SW 1271 (cell line): Measurements from ENCODE around the gene TPRN.

Experiments
- DNase-seq, 2 experiments: peaks; one replicate each; lab custom pipeline; 2025; lab: John Stamatoyannopoulos, UW

The TPRN gene

DNA sequence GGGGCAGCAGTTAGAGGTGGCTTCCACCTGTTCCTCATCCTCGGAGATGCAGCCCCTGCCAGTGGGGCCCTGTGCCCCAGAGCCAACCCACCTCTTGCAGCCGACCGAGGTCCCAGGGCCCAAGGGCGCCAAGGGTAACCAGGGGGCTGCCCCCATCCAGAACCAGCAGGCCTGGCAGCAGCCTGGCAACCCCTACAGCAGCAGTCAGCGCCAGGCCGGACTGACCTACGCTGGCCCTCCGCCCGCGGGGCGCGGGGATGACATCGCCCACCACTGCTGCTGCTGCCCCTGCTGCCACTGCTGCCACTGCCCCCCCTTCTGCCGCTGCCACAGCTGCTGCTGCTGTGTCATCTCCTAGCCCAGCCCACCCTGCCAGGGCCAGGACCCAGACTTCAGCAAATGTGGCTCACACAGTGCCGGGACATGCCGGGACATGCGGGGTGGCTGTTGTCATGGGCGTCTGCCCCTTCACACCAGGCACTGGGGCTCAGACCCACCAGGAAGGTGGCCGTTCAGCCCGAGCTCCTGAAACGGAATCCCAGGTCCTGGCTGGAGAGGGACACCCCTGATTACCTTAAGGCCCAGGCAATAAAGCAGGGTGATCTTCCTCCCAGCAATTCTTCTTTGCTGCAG, 25.3 kb upstream of the TPRN start:
- DNase-seq = no peak

DNA sequence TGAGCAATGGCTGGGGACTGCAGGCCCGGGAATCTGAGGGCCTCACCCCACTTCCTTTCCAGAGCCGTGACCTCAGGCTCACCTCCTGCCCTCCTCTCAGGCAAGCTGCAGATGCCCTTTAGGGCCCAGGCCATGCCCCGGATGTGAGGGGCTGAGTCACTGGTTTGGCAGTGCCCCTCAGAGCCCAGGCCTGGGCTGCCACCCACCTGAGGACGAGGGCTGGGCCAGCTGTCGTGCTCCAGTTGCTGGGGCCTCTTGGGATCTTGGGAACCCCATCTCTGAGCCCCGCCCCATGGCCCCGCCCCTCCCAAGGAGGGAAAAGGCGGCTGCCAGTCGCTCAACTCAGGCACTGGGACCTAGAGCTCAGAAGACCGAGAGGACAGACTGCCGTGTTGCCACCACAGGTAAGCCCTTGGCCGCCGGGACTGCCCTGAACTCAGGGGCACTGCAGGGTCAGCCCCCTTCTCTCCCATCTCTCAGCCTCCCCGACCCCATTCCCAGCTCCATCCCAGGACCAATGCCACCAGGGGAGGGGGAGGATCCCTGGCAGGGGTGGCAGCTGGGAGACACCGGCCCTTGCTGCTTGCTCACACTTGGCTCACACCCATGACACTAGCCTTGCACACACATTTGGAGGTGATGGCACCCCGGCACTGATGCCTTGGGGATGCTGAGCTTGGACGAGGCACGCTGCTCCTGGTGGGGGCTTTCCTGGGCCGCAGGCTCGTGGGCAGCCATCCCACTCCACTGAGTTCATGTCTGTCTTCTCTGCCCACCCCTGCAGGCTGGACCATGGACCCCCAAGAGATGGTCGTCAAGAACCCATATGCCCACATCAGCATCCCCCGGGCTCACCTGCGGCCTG, 24.5 kb upstream of the TPRN start, which contains the start of gene CYSRT1:
Gene CYSRT1, plus strand, starts transcription at position 345 of the 865 bp plus-strand sequence. Its CDS starts 448 bp downstream, at position 793.
- no peak for DNase-seq

DNA sequence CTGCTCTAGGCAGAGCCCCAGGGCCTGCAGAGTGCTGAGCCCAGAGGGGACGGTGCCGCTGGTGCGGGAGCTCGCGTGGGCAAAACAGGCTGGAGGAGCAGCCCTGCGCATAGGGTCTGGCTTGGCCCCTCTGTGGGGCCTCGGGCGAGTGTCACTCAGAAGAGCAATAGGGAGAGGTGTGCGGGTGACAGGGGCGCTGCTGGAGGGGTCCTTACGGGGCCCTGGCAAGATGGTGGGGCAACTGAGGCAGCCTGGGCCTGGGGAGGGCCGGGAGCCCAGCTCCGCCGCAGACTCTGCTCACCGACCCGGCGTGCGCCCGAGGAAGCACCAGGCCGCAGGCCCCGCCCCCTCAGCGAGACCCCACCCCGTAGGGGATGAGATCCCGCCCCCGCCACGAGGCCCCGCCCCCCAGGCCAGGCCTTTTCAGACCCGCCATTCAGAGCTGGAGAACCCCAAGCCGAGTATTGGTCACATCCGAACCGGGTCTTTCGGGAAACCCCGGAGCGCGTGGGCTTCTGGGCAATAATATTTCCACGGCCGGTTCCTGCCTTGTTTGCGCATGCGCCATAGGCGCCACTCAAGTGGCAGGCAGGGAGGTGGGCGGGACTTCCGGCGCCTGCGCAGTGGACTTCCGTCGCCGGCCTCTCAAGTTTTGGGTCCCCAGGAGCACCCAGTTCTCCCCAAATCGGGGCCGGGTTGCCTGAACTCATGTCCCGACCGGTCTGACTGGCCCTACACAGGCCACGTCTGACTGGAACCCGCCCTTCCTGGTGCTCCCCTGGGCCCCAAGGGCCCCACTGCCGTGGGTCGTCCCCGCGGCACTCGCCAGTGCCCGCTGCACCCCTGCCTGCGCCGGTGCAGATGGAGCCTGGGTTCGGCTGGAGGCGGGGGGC, 22.8 kb upstream of the TPRN start:
- peak; percentile 95 to 97 for DNase-seq

DNA sequence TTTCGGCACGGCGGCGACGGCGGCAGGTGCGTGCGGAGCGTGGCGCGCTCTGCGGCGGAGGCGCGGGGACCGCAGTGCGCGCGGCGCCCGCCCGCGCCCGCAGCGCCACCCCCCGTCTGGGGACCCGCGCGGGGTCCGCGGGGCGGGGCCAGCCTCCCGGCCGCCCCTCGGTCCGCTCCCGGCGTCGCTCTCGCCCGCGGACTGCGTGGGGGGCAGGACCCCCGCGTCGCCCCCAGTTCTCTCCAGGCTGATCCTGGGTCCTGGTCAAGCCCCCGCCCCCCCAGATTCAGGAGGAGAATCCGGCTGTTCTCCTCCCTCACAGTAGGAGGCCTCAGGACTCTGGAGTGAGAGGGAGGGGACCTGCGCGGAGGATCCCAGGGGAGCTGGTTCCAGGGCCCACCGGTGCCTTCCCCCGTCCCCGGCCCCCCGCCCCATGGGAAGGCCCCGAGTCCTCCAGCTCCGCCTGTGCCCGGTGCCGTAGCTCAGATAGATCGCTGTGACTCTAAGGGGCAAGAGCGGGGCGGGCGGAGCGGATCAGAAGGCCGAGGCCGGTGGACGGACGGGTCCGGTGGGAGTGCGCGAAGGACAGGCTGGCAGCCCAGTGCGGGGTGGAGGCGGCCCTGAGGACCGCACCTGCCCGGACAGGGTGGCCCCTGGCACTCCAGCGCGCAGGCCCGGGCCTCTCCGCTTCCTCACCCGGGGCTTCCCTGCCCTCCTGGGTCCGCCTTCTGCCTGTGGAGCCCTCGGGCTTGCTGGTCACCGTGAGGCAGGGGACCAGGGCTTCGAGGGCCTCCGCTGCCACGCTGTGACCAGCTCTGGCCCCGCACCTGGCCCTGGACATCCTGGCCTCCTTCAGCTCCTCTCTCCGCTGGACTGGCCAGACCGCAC, 21.9 kb upstream of the TPRN start, which contains the start of gene RNF208:
Gene RNF208, minus strand, starts transcription at position 51 of the 888 bp plus-strand sequence. CDS start 1,028 bp downstream, outside the sequence.
- no peak for DNase-seq

DNA sequence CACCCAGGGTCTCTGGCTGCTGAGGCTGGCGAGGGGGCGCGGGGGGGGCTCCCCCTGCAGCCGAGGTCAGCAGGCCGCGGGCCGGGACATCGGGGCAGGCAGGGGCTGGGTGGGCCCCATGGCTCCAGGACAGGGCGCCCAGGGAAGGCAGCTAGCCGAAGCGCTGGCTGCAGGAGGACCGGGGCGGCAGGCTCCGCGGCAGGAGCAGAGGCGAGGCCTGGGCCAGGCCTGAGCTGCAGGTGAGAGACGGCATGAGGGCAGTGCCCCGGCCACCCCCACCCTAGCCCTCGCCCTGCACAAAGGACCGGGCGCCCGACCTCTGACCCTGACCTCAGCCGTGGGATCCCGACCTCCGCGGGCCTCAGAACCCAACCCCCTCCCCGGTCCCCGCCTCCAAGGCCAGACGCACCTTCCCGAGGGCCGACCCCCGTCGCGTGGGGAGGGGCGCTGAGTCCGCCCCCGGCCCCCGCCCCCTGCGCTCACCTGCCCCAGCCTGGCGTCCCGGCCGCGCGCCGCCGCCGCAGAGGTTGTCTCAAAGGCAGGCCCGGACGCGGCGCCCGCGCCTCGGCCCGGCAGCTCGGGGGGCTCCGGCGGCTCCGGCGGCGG, 21.1 kb upstream of the TPRN start:
- no peak for DNase-seq

DNA sequence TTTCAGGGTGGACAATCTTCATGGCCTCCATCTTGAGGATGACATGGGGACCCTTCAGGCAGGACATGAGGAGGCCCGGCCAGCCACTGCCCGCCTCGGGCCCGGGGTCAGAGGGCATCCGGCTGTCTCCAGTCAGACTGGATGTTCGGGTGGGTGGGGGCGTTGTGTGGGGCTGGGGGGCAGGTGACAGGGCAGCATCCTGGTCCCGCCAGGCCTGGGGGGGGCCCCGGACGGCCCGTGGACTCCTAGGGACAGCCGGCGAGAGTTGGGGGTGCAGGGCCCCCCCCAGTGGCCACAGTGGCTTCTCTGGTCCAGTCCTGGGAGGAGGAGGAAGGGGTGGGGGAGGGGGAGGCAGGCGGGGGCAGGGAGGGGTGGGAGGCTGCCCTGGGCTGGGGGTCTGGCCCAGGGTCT, 20.6 kb upstream of the TPRN start:
- no peak for DNase-seq

DNA sequence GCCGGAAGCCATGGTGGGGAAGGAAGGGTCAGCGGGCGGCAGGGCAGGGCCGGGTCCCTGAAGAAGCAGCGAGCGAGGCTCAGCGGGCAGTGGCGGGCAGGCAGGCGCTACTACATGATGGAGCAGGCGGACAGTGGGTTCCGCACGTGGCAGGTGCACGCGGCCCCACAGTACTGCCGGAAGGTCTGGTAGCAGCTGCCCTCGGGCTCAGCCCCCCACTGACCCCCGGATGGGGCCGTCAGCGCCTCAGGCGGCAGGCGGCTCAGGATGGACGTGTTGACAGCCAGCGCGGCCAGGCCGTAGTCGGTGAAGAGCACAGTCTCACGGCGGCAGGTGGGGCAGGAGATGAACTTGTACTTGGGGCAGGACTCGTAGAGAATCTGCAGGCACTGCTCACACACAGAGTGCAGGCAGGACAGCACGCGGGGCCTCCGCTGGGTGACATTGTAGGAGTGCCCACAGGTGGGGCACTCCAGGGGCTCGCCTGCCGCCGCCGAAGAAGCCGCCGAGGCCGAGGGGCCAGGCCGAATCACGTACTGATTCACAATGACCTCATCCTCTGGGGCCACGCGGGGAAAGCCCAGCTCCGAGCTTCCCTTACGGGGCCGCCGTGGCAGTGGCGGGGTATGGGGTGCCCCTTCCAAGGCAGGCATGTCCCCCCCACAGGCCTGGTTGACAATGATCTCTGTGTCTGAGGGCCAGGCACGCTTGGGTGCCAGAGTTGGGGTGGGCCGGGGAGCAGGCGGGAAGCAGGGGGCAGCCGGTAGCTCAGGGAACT, 20.0 kb upstream of the TPRN start:
- DNase-seq = no peak

DNA sequence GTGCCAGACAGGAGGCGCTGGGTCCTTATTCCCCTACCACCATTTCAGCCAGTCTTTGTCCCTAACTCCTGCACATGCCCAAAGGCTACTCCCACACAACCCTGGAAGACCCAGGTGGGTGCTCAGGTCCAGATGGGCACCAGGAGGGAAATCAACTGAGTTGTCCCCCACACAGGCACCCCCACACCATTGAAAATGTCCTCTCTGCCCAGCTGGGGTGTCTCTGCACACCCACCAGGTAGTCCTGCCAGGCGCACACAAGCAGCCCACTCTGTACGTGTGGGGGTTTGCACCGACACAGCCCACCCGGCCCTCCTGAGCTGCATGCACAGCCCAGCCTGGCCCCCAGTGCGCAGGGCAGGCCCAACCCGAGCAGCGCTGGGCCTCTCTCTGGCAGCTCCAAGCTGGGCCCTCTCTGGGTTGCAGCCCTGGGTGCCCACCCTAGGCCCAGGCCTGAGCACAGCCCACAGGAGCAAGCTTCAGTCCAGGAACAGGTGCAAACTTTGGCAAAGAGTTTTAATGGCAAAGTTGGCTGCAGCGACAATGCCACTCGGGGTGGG, 19.3 kb upstream of the TPRN start:
- DNase-seq = no peak

DNA sequence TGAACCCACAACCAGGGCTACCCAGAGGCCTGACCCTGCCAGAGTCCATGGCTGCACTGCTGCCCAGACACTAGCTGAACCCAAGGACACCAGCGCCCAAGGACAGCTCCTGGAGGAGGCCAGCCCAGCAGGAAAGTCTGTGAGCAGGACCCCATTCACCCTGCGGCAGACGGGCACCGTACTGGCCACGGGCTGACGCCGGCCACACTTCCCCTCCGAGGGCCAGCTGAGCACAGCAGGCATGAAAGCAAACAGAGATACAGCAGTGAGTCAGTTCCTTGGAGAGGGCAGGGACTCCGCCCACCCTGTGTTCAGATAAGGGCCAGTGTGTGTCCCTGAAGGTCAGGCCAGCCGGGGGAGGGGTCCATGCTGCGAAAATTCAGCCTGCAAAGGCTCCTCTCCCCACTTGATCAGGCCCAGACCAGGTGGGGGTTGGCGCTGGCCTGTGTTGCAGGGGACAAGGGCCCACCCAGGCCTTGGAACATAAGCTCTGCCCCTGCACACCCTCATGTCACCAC, 18.3 kb upstream of the TPRN start:
- peak; percentile 59 to 82 for DNase-seq

DNA sequence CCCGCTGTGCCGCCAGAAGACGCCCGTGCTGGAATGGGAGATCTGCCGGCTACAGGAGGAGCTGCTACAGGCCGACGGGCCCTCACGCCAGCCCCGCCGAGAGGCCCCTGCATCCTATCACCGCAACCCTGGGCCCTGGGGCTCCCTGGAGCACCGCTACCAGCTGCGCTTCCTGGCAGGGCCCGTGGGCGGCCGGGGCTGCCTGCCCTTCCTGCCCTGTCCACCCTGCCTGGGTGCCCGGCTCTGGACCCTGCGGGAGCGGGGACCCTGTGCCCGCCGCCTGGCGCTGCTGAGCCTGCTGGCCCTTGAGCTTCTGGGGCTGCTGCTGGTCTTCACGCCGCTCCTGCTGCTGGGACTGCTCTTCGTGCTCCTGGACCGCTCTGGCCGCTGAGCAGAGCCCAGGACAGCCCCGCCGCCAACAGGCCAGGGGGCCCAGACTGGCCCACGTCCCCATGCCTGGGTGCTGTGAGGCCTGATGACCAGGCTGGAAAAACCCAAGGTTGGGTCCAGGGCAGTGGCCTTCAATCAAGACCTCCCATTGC, 17.7 kb upstream of the TPRN start:
- no peak for DNase-seq

DNA sequence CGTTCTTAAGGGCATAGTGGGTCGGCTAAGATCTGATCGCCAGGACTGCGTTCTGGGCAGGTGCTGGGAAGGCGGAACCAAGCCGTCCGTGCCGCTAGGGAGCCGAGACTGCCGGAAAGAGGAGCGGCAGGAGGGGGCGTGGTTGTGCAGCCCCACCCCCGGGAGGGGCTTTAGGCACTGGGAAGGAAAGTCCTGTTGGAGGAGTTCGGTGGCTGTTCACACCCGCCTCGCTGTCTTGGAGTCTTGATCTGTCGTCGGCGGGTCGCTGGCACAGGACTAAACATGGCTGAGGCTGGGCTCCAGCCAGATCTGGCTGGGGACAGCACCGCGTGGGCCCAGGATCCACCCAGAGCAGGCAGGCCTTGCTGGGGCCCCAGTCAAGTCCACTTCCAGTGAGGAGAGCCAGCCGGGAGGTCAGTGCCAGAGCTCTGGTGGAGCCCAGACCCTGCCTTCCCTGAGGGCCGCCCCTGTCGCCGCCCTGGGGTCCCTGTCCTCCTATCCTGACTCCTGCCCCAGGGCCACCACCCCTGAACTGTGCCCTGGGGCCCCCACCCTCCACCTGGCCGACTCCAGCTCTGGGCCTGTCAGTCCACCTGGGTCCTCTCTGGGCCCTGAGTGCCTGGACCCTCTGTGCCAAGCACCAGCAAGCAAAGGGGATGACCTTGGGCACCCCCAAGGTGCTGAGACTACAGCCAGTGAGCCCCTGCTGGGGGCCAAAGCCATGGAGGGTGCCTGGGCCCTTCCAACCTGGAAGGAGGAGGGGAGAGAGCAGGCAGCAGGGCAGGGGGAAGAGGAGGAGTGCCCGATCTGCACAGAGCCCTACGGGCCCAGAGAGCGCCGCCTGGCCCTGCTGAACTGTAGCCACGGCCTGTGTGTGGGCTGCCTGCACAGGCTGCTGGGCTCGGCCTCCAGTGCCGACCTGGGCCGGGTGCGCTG, 17.0 kb upstream of the TPRN start:
- peak; percentile 85 to 89 for DNase-seq

DNA sequence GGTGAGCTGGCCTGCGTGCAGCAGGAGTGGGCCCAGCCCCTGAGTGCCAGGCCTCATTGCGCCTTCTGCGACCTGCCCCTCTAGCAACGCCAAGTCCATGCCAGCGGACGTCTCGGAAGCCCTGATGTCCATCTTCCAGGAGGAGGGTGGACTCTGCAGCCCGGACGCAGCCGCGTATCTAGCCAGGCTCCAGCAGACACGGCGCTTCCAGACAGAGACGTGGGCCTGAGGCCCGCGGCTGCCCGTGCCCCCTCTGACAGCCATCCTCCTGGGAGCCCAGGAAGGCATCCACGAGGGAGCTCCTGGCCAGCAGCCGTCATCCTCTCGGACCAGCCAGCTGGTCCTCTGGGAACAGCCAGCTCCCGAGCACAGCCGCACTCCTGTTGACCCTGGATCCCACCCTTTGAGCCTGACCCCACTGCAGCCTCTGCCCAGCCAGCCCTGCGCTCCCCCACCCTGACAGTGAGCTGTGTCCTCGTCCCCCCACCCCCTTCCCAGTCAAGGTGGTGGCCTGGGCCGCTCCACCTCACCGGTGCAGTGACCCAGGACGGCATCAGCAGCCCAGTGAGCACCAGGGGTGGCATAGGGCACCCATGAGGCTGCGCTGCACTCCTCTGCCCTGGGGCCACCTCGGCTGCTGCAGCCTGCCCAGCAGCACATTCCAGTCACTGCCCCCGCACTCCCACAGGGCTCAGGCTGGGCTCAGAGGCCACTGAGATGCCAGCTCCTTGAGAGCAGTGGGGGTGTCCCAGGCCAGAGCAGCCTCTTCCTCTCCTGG, 15.8 kb upstream of the TPRN start:
- no peak for DNase-seq

DNA sequence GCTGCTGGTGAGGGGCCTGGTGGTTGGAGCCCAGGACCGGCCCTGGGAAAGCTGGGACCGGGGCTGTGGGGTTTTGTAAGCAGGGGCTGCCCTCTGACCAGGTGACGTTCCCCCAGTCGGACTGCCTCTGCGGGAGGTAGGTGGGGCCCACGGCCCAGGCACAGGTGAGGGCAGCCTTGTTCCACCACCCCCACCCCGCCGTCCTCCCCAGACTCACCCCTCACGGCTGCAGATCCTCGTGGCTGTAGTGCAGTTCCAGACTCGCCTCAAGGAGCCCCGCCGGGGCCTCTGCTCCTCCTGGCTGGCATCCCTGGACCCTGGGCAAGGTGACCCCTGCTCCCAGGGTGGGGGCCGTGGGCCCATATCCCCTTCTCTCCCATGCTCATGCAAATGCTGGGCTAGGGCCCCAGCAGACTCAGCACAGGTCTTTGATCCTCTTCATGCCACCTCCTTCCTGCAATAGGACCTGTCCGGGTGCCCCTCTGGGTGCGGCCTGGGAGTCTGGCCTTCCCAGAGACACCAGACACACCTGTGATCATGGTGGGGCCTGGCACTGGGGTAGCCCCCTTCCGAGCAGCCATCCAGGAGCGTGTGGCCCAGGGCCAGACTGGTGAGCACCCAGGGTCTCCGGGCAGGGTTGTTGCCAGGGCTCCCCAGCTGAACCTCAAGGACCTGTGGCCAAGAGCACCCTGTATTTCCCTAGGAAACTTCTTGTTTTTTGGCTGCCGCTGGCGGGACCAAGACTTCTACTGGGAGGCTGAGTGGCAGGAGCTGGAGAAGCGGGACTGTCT, 14.8 kb upstream of the TPRN start:
- DNase-seq = no peak

DNA sequence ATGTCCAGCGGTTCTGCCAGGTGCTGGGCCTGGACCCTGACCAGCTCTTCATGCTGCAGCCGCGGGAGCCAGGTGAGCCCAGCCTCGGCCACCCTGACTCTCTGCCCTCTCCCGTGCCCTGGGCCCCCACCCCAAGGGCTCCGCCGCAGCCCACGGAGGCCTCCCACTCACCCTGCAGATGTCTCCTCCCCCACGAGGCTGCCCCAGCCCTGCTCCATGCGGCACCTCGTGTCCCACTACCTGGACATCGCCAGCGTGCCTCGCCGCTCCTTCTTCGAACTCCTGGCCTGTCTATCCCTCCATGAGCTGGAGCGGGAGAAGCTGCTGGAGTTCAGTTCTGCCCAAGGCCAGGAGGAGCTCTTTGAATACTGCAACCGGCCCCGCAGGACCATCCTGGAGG, 14.1 kb upstream of the TPRN start:
- DNase-seq = no peak

DNA sequence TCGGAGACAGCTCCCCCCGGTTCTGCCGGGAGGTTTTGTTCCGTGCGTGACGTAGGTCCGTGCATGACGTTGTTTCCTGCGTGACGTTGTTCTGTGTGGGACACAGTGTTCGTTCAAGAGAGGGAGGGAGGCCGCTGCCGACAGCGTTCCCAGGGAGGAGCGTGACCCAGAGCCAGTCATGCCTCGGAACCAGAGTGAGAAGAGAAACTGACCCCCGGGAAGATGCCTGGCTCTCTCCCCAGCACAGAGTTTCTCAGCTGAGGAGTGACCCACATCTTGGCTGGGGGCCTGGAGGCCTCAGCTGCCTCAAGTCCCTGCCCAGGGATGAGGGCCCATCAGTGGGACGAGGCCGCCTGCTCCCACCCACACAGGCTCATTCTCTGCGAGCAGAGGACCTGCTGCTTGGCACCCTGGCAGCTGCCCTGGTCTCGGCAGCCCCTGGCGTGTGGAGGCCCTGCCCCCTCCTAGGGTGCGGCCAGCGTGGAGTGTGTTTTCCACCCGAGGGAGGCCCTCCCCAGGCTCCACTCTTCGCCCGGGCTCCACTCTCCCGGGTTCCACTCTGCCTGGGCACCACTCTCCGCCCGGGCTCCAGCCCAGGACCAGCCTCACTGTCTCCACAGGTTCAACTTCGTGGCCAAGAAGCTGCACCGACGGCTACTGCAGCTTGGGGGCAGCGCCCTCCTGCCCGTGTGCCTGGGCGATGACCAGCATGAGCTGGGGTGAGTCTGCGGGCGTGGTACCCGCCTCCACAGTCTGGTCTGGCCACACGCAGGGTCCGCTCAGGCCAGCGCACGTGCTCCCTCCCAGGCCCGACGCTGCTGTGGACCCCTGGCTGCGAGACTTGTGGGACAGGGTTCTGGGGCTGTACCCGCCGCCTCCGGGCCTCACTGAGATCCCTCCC, 12.9 kb upstream of the TPRN start:
- no peak for DNase-seq
